Midbrain (tissue), 1 donor: Measurements from ENCODE around the gene PBX3.
"Not testable (repeated sequence)": the region's sequence is repeated elsewhere in the genome, so short reads cannot be mapped to it uniquely, and the experiment has no call there.

Experiments used
- DNase-seq: peaks from one replicate; lab custom pipeline; 2025; lab: John Stamatoyannopoulos, UW

The PBX3 gene

GRCh38 chr9:125822902-125823301 is 75.7 kb downstream of the PBX3 start:
- DNase-seq = no peak

DNA sequence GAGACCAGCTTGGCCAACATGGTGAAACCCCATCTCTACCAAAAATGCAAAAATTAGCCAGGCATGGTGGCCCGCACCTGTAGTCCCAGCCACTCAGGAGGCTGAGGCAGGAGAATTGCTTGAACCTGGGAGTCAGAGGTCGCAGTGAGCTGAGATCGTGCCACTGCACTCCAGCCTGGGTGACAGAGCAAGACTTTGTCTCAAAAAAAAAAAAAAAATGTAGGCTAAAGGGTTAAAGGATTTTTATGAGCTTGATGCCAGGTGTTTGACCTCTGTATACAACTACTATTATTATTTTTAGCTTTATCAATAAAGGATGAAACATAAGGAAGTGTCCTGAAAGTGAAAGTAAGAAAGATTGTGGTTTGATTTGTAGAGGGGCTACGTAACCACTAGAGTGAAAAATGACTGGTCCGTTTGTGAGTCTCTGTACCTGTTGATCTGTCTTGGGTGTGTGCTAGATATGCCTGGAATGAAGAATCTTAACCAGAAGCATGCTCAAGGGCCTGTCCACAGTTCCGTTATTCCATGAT is 76.8 kb downstream of the PBX3 start:
- DNase-seq = not testable (repeated sequence)

DNA sequence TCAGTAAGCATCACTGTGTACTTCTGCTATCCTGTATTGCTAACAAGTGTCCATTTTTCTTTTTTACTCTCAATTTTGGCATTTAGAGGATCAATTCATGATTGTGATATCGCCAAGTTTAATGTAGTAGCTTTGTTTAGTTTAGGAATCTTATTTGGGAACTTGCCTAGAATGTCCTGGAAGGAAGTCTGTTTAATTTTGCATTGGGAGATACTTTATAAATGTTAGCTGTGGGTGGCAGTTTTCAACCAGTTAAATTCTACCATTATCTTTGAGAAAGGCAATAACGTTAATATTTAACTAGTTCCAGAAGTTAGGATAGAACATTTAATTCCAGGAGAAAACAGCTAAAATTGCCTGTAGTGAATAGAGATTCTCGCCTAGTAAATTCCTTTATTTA is 78.6 kb downstream of the PBX3 start:
- DNase-seq = no peak

GRCh38 chr9:125826850-125827249 is 79.7 kb downstream of the PBX3 start:
- DNase-seq = no peak

GRCh38 chr9:125829743-125830142 is 82.6 kb downstream of the PBX3 start:
- peak; percentile 12 for DNase-seq

DNA sequence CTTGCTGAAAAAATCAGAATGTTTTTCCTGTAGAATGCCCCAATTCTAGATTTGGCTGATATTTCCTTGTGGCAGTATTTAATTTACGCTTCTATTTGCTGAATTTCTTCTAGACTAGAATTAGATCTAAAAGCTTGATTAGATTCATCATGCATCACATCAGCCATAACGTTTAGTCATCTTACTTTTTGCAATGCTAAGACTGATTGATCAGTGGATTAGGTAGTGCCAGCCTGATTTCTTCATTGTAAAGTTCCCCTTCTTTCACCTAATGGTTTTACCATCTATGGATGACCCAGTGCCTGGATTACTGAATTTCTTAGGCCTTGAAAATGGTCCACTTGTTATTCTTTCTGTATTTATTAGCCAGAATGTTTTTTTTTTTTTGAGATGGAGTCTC is 83.9 kb downstream of the PBX3 start:
- no peak for DNase-seq

- DNase-seq = no peak
These were observed 84.4 kb downstream of the PBX3 start for GRCh38 chr9:125831616-125832015.

GRCh38 chr9:125835655-125836054 is 88.5 kb downstream of the PBX3 start:
- no peak for DNase-seq

DNA sequence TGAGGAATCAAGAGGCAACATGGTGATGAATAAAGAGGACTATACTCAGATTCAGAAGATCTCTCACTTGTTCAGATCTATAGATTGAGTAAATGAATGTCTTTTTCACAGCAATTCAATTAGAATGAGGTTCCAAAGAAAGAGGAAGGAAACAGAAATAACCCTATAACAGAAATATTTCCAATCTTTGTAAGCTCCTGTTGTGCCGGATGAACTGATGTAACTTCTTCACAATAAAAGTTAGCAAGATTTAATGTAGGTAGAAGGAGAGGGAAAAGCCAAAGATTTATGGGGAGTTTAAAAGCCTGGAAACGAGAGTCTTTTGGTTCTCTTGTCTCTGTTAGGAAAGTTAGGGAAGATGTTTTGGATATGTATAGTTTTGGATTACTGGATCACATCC is 92.1 kb downstream of the PBX3 start:
- DNase-seq = no peak

- DNase-seq = no peak
These were observed 94.3 kb downstream of the PBX3 start for GRCh38 chr9:125841444-125841843.

DNA sequence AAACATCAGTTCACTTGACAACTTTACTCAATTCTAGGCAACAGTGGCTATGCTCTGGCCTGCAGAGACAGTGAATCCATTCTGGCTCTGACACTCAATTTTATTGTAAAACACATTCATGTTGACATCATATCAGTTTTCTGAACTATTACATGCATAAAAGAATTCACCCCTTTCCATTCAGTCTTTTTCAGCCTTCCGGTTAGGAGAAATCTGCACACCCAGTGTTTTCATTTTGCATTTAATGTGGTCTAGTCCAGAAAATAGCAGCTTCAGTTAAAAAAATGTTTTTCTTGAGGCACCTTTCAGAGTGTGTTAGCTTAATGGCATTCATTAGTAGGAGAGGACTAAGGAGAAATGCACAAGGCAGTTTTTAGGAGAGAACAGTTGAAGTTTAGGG is 95.1 kb downstream of the PBX3 start:
- no peak for DNase-seq

GRCh38 chr9:125843646-125844045 is 96.5 kb downstream of the PBX3 start:
- no peak for DNase-seq

GRCh38 chr9:125844611-125845010 is 97.4 kb downstream of the PBX3 start:
- no peak for DNase-seq

- no peak for DNase-seq
These were observed 98.2 kb downstream of the PBX3 start for GRCh38 chr9:125845271-125845808.

DNA sequence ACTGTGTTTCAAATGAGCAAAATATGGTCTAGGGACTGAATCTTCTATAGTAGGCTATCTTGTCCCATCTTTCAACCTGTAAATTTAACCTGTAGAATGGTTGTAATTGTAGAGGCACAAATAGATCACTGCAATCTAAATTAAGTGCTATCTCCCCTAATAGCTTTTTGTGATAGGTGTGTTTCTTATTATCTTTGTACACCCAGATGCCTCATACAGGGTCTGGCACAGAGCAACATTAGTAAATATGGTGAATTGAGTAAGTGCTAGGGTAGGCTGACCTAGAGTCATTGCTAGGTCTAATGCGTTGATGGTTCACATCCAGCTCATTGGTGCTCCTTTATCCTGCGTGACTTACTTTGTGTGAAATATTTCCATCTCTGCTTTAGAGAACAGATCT is 100.6 kb downstream of the PBX3 start:
- no peak for DNase-seq

DNA sequence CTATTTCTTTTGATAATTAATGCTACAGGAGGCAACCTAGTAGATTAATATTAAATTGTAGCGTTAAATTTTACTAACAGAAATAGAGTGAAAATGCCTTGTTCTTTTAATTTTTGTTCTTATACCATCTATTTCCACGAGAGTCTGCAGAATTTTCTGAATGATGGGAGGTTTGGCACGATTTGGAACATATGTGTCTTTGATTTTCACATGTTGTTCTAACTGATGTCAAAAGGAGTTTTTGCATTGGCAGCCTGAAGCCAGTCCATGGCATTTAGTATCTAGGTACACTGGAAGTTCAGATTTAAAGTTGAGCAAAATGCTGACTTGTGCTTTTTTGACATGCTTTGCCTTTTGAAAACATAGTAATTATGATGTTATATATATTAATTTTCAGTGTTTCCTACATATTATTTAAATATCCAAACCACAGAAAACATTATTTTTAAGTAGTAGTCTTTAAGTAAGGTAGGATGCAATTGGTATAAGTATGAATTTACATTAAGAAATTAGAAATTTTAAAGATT is 103.0 kb downstream of the PBX3 start:
- no peak for DNase-seq

GRCh38 chr9:125850763-125851162 is 103.6 kb downstream of the PBX3 start:
- DNase-seq = no peak

GRCh38 chr9:125851979-125852378 is 104.8 kb downstream of the PBX3 start:
- no peak for DNase-seq

- no peak for DNase-seq
These were observed 105.2 kb downstream of the PBX3 start for GRCh38 chr9:125852386-125852785.

DNA sequence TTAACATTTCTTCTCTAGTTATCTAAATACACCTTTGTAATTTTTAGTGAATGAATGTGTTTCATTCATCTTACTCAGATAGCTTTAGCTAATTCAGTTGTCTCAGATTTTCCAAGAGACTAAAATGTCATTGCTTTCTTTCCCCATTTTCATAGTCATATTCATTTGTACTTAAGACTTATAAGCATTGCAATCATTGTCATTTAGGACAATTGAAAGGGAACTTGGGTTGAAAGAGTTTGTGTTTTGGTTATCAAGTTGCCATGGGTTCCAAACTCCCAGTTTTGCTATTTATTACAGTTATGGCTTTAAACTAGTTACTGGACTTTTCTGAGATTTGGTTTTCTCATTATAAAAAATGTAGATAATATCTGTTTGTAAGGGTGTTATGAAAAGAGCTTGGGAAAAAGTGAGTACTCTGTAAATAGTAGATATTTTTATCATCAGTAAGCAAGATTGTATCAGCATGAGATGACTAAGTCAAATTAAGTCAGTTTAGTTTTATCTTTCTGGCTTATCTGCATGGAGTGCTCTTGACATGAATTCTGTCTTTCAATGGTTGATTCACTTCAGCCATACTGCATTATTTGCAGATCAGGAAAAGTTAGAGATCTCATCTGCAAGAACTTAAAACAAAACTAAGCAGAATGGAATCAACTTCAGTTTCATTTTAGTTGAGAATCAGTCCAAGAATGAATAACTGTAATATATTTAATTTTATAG is 107.5 kb downstream of the PBX3 start:
- no peak for DNase-seq

GRCh38 chr9:125856331-125856730 is 109.2 kb downstream of the PBX3 start:
- no peak for DNase-seq

GRCh38 chr9:125861405-125862058 is 114.4 kb downstream of the PBX3 start:
- no peak for DNase-seq

GRCh38 chr9:125863923-125864322 is 116.8 kb downstream of the PBX3 start:
- DNase-seq = no peak
